Uterus (tissue), 4 donors: ENCODE results near the gene SLC8A1. TPM values are rescaled to one million over a fixed set of nuclear protein-coding genes. Genes with fewer than 3 reads are reported as not detected.

Experiments used
- DNase-seq, 2 donors: peaks; one replicate each; pipeline ENCODE4 v3.0.0-alpha.2; 2019 to 2020
- H3K27ac ChIP-seq, 2 donors: fragments of 200-600 bp; sonication (generic); 1 replicate in 1 of 2; 2 replicates in 1 of 2; pipeline ENCODE4 v1.5.1; 2016 to 2018
- H3K27me3 ChIP-seq, 2 donors: fragments of 200-600 bp; sonication (generic); one replicate each; pipeline ENCODE4 v1.5.1; 2018 to 2019; ENCODE audit warnings: control low read depth in 1 of 2
- H3K36me3 ChIP-seq, 2 donors: fragments of 200-600 bp; sonication (generic); one replicate each; pipeline ENCODE4 v1.5.1; 2019; ENCODE audit warnings: control low read depth in 1 of 2
- H3K4me1 ChIP-seq, 2 donors: fragments of 200-600 bp; sonication (generic); one replicate each; pipeline ENCODE4 v1.5.1; 2018 to 2019; ENCODE audit warnings: control low read depth in 1 of 2
- H3K4me3 ChIP-seq, 2 donors: fragments of 200-600 bp; sonication (generic); 1 replicate in 1 of 2; 2 replicates in 1 of 2; pipeline ENCODE4 v1.5.1; 2018 to 2019; ENCODE audit warnings: mild to moderate bottlenecking in 1 of 2
- H3K9me3 ChIP-seq, 2 donors: fragments of 200-600 bp; sonication (generic); one replicate each; pipeline ENCODE4 v1.5.1; 2019; ENCODE audit warnings: control low read depth in 1 of 2
- CTCF ChIP-seq, 4 experiments: fragments of 200-600 bp in 2 of 4; fragments of 450-650 bp in 2 of 4; sonication (generic) in 2 of 4; IDR thresholded peaks; one replicate each; pipeline ENCODE4 v1.5.1; 2016 to 2019; ENCODE audit warnings: antibody characterized with exemption in 4 of 4, mild to moderate bottlenecking in 2 of 4, moderate library complexity in 1 of 4
- POLR2A ChIP-seq, 2 donors: fragments of 450-650 bp; IDR thresholded peaks; one replicate each; pipeline ENCODE4 v1.6.1; 2016; ENCODE audit warnings: antibody characterized with exemption in 2 of 2, mild to moderate bottlenecking in 1 of 2, moderate library complexity in 1 of 2
- intact Hi-C: fragments of 100-400 bp; cut with DNase I; formaldehyde crosslinking; loops from one replicate; pipeline ENCODE4 v1.15.1; 2023; ENCODE audit warnings: low total_unique reads
- total RNA-seq, 4 donors: library from RNA; depleted of rRNA in 3 of 4; stranded (reverse); fragments of >200 nt in 3 of 4; gene quantifications; one replicate each; pipeline versions ENCODE4 v1.1.0 to v1.2.4, GENCODE V29; 2014 to 2023
- donor health status: DM: yes; HTN: yes; CAD: no.

The SLC8A1 gene
- total RNA-seq, 4 donors from 2014 or later = 61.2 to 257 (median 140) TPM

- no peaks in the 10 kb centered on the region for H3K9me3 ChIP-seq
- no peaks in the 10 kb centered on the region for H3K36me3 ChIP-seq
- no peak overlapping the region for H3K27ac ChIP-seq
- intact Hi-C loops = no loop called here
- peaks cover 0 to 4% of the 10 kb centered on the region in 2 donors for H3K4me1 ChIP-seq
- DNase-seq = no peak
- TF ChIP-seq POLR2A (IDR thresholded peaks at IDR 0.05) = no peak
- TF ChIP-seq CTCF (IDR thresholded peaks at IDR 0.05) = no peak
- no peaks in the 10 kb centered on the region for H3K27me3 ChIP-seq
- no peak overlapping the region for H3K4me3 ChIP-seq
These were observed 342.5 kb downstream of the SLC8A1 start for GRCh38 chr2:40109381-40109780.

DNA sequence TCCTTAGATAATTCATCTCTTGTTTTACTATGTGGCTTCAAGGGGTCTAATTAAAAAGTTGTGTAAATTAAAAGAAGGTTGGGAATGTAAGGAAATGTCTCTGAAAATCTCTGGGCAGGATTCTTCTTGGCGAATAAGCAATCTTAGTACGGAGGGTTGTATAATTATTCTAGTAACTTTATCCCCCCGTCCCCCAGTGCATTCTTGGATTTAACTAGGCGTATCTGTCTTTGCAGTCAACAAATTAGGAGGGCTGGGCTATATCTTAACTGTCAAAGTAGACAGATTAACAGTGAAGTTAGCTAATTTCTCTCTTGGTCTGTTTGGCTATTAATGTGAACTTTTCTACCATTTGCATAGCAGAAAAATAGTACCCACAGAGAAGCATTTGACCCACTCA, 343.0 kb downstream of the SLC8A1 start:
- Histone ChIP-seq H3K36me3 (no peaks in the 10 kb centered on the region), H3K27ac (no peak overlapping the region), H3K27me3 (no peaks in the 10 kb centered on the region), H3K4me1 (peaks cover 0 to 4% of the 10 kb centered on the region in 2 donors), H3K9me3 (no peaks in the 10 kb centered on the region), H3K4me3 (no peak overlapping the region)
- DNase-seq = no peak
- TF ChIP-seq POLR2A (IDR thresholded peaks at IDR 0.05) (no peak), CTCF (IDR thresholded peaks at IDR 0.05) (no peak)
- intact Hi-C loops = no loop called here

DNA sequence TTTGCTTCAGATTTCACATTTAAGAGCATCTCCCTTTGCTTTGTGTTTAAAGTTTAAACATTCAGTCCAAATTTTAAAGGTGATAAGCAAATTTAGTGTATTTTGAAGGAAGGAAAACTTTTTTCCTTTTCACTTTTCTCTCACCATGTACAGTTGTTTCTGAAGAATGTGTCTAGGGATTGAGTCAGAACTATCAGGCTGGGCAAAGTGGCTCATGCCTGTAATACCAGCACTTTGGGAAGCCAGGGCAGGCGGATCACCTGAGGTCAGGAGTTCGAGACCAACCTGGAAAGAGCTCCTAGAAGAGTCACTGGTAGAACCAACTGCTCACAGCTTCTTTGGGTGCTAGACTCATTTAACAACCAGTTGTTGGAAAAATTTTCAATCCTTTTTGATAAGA, 345.8 kb downstream of the SLC8A1 start:
- TF ChIP-seq CTCF (IDR thresholded peaks at IDR 0.05) (no peak), POLR2A (IDR thresholded peaks at IDR 0.05) (no peak)
- intact Hi-C loops = no loop called here

DNA sequence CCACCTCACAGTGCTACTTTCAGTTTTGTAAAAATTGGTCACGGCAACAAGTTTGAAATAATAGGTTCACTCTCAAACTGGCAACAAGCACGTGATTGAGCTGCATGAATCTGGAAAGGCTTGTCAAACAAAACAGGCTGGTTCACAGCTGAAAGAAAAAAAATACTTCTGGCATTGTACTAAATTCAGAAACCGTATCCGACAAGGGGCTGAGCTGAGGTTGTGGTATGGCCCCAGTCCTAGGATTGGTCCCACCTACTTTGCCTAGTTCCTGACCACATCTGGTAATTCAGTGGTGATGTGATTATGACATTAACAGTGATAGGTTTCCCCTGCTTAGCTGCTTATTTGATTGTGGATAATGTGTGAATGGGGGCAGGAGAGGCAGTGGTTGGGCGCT, 346.3 kb downstream of the SLC8A1 start:
- Histone ChIP-seq H3K27me3 (no peaks in the 10 kb centered on the region), H3K4me1 (no peaks in the 10 kb centered on the region), H3K9me3 (no peaks in the 10 kb centered on the region), H3K36me3 (no peaks in the 10 kb centered on the region), H3K4me3 (no peak overlapping the region), H3K27ac (no peak overlapping the region)
- TF ChIP-seq POLR2A (IDR thresholded peaks at IDR 0.05) (no peak), CTCF (IDR thresholded peaks at IDR 0.05) (no peak)
- intact Hi-C loops = no loop called here
- DNase-seq = no peak

More for the DNA sequence above, 345.8 kb downstream of the SLC8A1 start:
- Histone ChIP-seq H3K27me3 (no peaks in the 10 kb centered on the region), H3K27ac (no peak overlapping the region), H3K9me3 (no peaks in the 10 kb centered on the region), H3K4me3 (no peak overlapping the region), H3K4me1 (no peaks in the 10 kb centered on the region), H3K36me3 (no peaks in the 10 kb centered on the region)
- no peak for DNase-seq

GRCh38 chr2:40103590-40103989, 348.3 kb downstream of the SLC8A1 start:
- H3K36me3 ChIP-seq = no peaks in the 10 kb centered on the region
- H3K27me3 ChIP-seq = no peaks in the 10 kb centered on the region
- no peaks in the 10 kb centered on the region for H3K4me1 ChIP-seq
- H3K4me3 ChIP-seq = no peak overlapping the region
- H3K9me3 ChIP-seq = no peaks in the 10 kb centered on the region
- intact Hi-C loops = no loop called here
- H3K27ac ChIP-seq = no peak overlapping the region
- no peak for DNase-seq
- TF ChIP-seq CTCF (IDR thresholded peaks at IDR 0.05) (no peak), POLR2A (IDR thresholded peaks at IDR 0.05) (no peak)
